ENCODE results near the gene TSPO2. TPM values are rescaled to one million over a fixed set of nuclear protein-coding genes. Genes with fewer than 3 reads are reported as not detected.

TSPO2 gene
- total and polyA plus RNA-seq, 12 donors = 0.44 TPM; not detected in 11

- peaks cover 0 to 68% of the 10 kb centered on the region in 2 donors for H3K36me3 ChIP-seq (replicated peaks in 1 of 2)
- TF ChIP-seq POLR2A (IDR thresholded peaks at IDR 0.05) = no peak
- TF ChIP-seq CTCF (IDR thresholded peaks at IDR 0.05) = no peak
Observed at GRCh38 chr6:41090841-41091761, 48.8 kb downstream of the TSPO2 start.

GRCh38 chr6:41092421-41093140 lies 50.3 kb downstream of the TSPO2 start:
- no peaks in the 10 kb centered on the region for H3K27me3 ChIP-seq
- intact Hi-C loops (cut with DNase I) = no loop called here
- 94 to 100% (median 96%) methylated on average over 4 of the region's 4 CpGs for WGBS, 4 donors
- H3K27ac ChIP-seq = no peak overlapping the region
- H3K36me3 ChIP-seq (replicated peaks in 1 of 2) = peaks cover 0 to 82% of the 10 kb centered on the region in 2 donors
- peaks cover 0 to 18% of the 10 kb centered on the region in 2 donors for H3K4me1 ChIP-seq (replicated peaks in 1 of 2)
- H3K9me3 ChIP-seq (replicated peaks in 1 of 3) = no peaks in the 10 kb centered on the region
- TF ChIP-seq POLR2A (IDR thresholded peaks at IDR 0.05) = no peak
- peak in 4 of 6 experiments; percentile 22 to 41 (median 28) for TF ChIP-seq CTCF (IDR thresholded peaks at IDR 0.05)
- H3K4me3 ChIP-seq = no peak overlapping the region
- DNase-seq = no peak

More at GRCh38 chr6:41090841-41091761, 48.8 kb downstream of the TSPO2 start:
- Histone ChIP-seq H3K9me3 (replicated peaks in 1 of 3) (no peaks in the 10 kb centered on the region), H3K4me3 (no peak overlapping the region), H3K27me3 (no peaks in the 10 kb centered on the region), H3K27ac (no peak overlapping the region), H3K4me1 (replicated peaks in 1 of 2) (peaks cover 0 to 6% of the 10 kb centered on the region in 2 donors)
- no peak for DNase-seq
- intact Hi-C loops (cut with DNase I) = no loop called here
- 37 to 93% (median 58%) methylated on average over 1 of the region's 1 CpG for WGBS, 4 donors

- Histone ChIP-seq H3K36me3 (replicated peaks in 1 of 2) (peaks cover 0 to 94% of the 10 kb centered on the region in 2 donors), H3K4me1 (replicated peaks in 1 of 2) (peaks cover 0 to 21% of the 10 kb centered on the region in 2 donors)
- TF ChIP-seq CTCF (IDR thresholded peaks at IDR 0.05) = no peak
- TF ChIP-seq POLR2A (IDR thresholded peaks at IDR 0.05) = peak in 1 of 2 donors; percentile 26
Observed at GRCh38 chr6:41093729-41094128, 51.5 kb downstream of the TSPO2 start.

More at GRCh38 chr6:41093729-41094128, 51.5 kb downstream of the TSPO2 start:
- Histone ChIP-seq H3K27ac (peak overlapping the region in 1 of 5 donors; percentile 1), H3K9me3 (replicated peaks in 1 of 3) (no peaks in the 10 kb centered on the region), H3K27me3 (no peaks in the 10 kb centered on the region), H3K4me3 (no peak overlapping the region)
- intact Hi-C loops (cut with DNase I) = no loop called here
- DNase-seq = peak in 6 of 7 donors; percentile 32 to 76 (median 60)
- WGBS, 4 donors = 77 to 81% (median 79%) methylated on average over 6 of the region's 6 CpGs

Other genes starting within 250 kb of the TSPO2 start
- 1 to 10 TPM in 4 of 9 donors, under 1 TPM in 5; 0.52 to 1.2 (median 0.65) TPM for gene UNC5CL, start 3.2 kb upstream of the TSPO2 start, total RNA-seq
- 1 to 10 TPM in 2 of 3 donors, under 1 TPM in 1; 0.20 to 1.6 (median 1.2) TPM for gene UNC5CL, start 3.2 kb upstream of the TSPO2 start, polyA plus RNA-seq
- 1 to 10 TPM in 5 of 9 donors, under 1 TPM in 2, not detected in 2; 0.28 to 3.7 (median 1.2) TPM for gene APOBEC2, start 10.7 kb downstream of the TSPO2 start, total RNA-seq
- gene APOBEC2, start 10.7 kb downstream of the TSPO2 start, polyA plus RNA-seq = under 1 TPM in 2 of 3 donors, not detected in 1; 0.38 to 0.81 TPM
- 10 to 100 TPM; 10.1 to 35.5 (median 22.1) TPM for gene OARD1, start 29.9 kb downstream of the TSPO2 start, total RNA-seq
- gene OARD1, start 29.9 kb downstream of the TSPO2 start, polyA plus RNA-seq = 10 to 100 TPM; 21.5 to 44.4 (median 26.1) TPM
- 10 to 100 TPM in 8 of 9 donors, 1 to 10 TPM in 1; 7.1 to 21.0 (median 14.2) TPM for gene NFYA, start 30.5 kb downstream of the TSPO2 start, total RNA-seq
- 10 to 100 TPM in 1 of 3 donors, 1 to 10 TPM in 2; 6.4 to 21.4 (median 7.4) TPM for gene NFYA, start 30.5 kb downstream of the TSPO2 start, polyA plus RNA-seq
- gene TREML1, start 111.9 kb downstream of the TSPO2 start, total RNA-seq = 1 to 10 TPM in 3 of 9 donors, under 1 TPM in 4, not detected in 2; 0.28 to 2.5 (median 0.68) TPM
- gene TREML1, start 111.9 kb downstream of the TSPO2 start, polyA plus RNA-seq = 1 to 10 TPM in 2 of 3 donors, under 1 TPM in 1; 0.42 to 4.7 (median 3.2) TPM
- 10 to 100 TPM in 6 of 9 donors, 1 to 10 TPM in 2, under 1 TPM in 1; 0.67 to 42.5 (median 13.8) TPM for gene TREM2, start 120.6 kb downstream of the TSPO2 start, total RNA-seq
- 10 to 100 TPM; 11.7 to 39.1 (median 23.4) TPM for gene TREM2, start 120.6 kb downstream of the TSPO2 start, polyA plus RNA-seq
- under 1 TPM in 3 of 9 donors, not detected in 6; 0.06 to 0.19 (median 0.18) TPM for gene TREML2, start 158.7 kb downstream of the TSPO2 start, total RNA-seq
- gene TREML2, start 158.7 kb downstream of the TSPO2 start, polyA plus RNA-seq = not detected
- under 1 TPM in 1 of 9 donors, not detected in 8; 0.06 TPM for gene TREML4, start 185.9 kb downstream of the TSPO2 start, total RNA-seq
- gene TREML4, start 185.9 kb downstream of the TSPO2 start, polyA plus RNA-seq = not detected
- 1 to 10 TPM in 3 of 9 donors, under 1 TPM in 3, not detected in 3; 0.44 to 3.8 (median 1.0) TPM for gene TREM1, start 244.2 kb downstream of the TSPO2 start, total RNA-seq
- gene TREM1, start 244.2 kb downstream of the TSPO2 start, polyA plus RNA-seq = 1 to 10 TPM in 1 of 3 donors, under 1 TPM in 2; 0.37 to 2.0 (median 0.66) TPM